HG02884 (cell line): ENCODE results near the gene AJAP1.
"Not testable (repeated sequence)": the region's sequence is repeated elsewhere in the genome, so short reads cannot be mapped to it uniquely, and the experiment has no call there.

ENCODE experiments used
- ATAC-seq: cut with Tn5 transposase; IDR thresholded peaks from one replicate; pipeline ENCODE4 v1.9.1; 2021; ENCODE audit warnings: mild to moderate bottlenecking, moderate library complexity; ENCODE audit not compliant: unreplicated experiment

The AJAP1 gene, protein sequence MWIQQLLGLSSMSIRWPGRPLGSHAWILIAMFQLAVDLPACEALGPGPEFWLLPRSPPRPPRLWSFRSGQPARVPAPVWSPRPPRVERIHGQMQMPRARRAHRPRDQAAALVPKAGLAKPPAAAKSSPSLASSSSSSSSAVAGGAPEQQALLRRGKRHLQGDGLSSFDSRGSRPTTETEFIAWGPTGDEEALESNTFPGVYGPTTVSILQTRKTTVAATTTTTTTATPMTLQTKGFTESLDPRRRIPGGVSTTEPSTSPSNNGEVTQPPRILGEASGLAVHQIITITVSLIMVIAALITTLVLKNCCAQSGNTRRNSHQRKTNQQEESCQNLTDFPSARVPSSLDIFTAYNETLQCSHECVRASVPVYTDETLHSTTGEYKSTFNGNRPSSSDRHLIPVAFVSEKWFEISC

DNA sequence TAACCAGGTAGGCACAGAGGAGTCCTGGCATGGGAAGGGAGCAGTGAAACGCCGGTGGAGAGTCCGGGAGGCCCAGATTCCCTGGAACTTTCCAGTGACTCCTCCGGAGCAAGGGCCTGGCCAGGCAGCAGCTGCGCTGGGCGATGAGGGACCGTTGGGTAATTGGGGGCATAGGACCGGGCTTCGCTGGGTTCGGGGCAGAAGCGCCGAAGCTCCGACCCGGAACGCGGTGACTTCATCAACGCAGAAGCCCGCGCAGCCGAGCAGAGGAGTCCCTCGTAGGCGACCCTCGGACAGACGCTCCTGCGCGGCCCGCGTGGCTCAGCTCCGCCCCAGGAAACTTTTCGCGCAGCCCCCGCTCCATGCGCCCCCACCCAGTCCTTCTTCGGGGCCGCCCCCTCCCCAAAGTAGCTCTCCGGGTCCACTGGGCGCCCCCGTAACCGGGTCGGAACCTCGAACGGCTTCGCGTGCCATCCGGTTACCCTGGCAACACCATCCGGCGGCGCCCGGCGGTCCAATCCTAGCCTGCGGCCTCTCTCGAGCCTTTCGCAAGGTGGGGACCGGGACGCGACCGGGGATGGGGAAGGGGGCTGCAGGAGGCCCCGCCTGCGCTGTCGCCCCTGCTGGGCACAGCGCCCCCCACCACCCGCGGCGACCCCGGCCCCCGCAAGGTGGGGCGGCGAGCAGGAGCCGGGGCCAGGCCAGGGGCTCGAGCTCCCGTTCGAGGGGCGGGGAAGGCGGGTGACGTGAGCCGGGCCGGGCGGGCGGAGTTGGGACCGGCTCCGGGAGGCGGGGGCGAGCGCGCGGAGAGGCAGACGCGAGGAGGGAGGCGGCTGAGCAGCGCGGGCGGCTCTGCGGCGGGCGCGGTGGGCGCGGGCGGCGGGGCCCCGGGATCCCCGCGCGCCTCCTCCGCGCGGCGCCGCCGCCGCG lies at the start of gene AJAP1:
AJAP1 (plus strand) TSS at position 814 of the 930 bp plus-strand sequence. CDS start 817 bp downstream, outside the sequence.
- ATAC-seq, result no peak

DNA sequence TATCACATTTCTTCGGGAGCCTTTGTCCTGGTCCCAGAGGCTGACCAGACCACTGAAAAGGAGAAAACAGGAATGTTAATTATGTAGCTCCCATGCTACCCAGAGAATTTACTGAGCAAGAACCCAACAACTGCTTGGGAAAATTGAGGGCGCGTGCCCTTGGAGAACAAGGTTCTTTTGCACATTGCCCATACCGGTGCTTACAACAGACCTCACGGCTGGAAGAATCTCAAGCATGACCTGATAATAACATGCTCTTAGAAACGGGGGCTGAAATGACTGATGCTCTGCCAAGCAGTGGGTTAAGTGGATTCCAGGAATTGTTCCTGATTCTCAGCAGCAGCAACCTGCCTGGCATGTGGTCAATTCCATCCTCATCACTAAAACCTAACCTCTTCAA lies 49.3 kb upstream of the AJAP1 start:
- ATAC-seq, result no peak

DNA sequence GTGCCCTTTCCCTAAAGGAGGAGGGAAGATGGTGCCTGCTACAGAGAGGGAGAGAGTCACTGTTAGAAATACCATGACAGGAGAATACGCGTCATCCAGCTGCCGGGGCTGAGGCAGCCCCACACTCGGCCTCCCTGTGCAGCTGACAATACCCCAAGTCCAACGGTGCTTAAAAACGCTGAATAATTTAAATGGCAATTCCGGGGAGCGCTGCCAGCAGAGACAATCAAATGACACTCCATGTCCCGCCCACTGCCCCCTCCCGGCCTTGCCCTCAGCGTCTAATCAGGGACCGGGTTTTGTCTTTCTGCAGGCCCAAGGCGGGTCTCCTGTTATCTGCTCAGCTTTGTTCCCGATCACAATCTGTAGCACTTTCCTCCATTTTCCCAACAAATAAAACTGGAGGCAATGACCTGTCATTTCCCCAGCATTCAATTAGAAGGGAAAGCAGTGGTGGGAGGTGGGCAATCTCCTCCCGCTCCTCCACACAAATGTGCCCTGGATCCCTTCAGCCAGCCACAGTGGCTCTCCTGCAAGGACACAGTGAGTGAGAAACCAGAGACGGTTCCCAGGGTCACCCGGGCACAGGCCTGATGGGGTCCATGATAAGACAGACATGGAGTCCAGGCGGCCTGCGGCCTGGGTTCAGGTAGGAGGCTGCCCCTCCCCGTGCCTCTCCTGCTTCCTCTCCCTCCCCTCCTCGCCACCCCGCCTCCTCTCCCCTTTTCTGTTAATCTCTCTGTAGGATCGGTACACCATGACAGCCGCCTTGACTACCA lies 42.7 kb upstream of the AJAP1 start:
- ATAC-seq, result no peak

DNA sequence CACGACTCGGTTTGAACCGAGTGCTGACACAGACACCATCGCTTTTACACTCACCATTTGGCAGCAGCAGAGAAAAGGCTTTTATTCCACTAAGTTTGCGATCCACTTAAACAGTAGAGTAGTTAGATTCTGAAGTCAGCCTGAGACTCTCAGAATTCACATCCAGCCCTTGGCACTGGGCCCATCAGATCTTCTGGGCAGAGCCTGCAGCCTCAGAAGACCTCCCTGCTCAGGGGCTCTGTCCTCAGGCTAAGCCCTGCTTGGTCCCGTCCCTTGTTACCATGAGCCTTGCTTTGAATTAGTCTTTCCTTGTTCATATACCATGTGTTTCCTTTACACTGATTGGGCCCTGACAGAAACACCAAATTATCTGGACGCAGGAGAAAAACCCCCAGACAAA lies 41.4 kb upstream of the AJAP1 start:
- ATAC-seq, result no peak

DNA sequence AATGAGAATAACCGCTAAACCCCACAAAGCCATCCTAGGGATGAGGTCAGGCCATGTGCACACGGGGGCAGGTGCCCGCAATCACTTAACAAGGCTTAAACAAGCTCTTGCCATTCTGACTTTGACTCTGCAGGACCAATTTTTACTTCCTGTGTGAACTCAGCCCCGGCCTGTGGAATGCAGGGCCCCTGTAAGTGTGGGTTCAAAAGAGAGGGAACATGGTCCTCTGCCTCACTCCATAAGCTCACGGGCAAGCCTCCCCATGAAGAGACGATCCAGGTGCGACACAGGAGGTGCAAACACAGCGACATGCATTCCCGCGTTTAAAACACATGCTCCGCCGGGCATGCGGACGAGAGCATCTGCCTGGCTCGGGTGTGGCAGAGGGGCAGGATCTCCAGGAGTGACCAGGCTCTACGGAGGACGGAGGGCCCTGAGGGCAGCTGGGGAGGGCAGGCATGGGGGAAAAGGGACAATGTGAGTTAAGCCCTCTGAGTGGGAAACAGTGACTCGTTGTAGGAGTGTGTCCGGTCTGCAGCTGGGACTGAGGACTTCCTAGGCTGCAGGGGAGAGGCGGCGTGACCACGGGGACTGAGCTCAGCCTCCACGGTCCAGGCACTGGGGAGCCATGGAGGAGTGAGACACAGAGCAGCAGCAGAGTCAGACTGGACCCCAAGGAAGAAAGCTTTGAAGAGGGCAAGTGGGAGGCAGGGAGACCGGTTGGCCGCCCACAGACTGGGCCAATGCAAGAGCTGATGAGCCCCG lies 40.6 kb upstream of the AJAP1 start:
- no peak for ATAC-seq

DNA sequence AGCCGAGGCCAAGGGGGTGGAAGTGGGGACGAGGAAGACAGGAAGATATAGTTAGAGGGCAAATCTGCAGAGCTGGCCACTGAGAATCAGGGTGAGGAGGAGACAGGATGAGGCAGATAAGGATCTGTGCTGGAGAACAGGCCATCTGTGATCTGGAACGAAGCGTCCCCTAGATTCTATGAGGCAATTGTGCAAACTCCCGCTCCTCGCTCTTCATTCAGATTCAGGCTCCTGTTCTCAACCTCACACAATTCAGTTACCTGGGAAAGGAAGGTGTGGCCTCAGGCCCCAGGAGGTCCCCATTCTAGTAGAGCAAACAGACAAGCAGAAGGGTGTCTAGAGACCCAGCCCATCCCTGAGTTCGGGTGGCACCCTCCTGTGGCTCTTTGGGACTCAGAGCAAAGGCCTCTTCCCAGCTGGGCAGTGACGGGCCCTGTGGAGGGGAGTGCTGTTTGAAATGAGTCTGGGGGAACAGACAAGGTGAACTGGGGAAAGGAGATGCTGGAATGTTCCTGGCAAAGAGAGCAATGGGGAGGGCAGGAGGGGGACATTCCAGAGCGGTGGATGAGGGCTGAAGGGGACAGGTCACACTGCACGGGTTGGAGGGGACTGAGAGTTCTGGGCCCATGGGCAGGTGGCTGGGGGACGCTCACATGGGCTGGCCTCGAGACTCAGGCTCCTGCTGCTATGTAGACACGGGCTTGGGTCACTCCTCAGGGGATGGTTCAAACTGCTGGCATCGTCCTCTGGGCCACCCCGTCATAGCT lies 39.9 kb upstream of the AJAP1 start:
- ATAC-seq, result no peak

DNA sequence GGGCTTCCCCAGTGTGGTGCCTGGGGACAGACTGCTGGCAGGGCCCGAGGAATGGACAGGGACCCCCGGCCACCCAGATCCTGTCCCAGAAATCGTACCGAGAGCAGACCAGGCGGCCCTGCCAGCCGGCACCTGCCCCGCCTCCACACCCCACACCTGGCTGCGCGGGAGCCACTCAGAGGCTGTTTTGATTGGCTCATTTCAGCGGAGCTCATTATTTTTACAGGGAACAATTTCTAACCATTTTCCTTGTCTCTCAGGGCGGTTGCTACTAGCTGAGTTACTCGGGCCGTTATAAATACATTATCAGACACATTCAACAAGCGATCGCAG lies 39.3 kb upstream of the AJAP1 start:
- ATAC-seq, result no peak

DNA sequence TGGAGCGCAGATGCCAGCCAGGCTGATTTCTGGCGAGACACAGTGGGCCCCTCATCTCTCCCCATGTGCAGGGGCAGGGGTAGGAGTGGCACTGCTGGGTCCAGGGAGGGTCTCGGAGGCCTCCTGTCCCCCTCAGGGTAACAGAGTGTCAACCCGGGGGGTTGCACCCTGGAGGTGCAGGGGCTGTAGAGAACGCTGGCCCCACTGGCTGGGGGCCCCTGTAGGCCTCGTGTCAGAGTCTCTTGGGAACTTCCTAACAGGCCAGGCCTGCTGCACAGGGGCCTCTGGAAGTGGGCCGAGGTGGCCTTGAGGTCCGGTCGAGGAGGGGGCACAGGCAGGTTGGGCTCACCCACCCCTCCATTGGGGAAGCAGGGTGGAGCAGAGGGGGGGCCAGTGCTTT lies 38.9 kb upstream of the AJAP1 start:
- no peak for ATAC-seq

DNA sequence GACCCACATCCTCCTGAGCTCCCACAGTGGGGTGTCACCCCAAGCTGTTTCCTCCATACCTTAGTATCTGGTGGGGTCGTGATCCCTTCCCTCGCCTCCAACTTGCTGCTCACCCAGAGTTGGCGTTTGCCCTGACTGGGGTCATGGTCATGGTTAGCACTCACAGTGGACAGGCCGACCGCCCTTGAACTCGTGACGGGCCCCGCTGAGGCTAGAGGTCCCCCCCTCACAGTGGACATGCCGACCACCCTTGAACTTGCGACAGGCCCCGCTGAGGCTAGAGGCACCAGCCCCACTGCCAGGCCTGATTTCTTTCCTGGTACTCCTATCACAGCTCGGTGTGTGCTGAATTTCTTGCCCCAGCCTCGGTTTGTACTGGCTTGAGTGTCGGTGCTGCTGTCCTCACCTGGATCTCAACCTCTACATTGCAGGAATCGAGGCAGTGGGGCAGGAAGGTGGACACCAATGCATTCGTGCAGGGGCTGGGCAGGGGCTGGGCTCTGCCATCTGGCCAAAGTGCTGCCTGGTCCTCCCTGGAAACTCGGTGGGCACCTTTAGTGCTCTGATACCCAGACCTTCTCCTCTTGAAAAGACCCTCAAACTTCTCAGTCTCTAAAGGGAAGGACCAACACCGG lies 37.5 kb upstream of the AJAP1 start:
- ATAC-seq, result no peak

DNA sequence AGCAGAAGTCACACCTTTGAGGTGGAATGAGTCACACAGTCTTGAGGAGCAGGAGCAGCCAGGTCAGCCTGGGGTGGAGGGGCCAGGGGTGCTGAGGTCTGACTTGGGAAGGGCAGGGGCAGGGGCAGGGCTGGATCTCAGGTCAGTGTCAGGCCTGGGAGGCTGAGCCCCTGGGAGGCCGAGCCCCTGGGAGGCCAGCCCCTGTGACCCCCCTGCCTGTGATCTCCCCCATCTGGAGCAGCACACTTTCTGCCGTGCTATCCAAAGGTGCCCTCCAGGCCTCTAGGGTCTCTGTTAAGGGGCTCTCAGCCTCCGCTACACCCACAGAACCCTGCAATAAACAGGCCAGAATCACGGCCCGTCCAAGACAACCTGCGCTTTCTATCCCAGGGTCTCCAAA lies 36.9 kb upstream of the AJAP1 start:
- no peak for ATAC-seq

DNA sequence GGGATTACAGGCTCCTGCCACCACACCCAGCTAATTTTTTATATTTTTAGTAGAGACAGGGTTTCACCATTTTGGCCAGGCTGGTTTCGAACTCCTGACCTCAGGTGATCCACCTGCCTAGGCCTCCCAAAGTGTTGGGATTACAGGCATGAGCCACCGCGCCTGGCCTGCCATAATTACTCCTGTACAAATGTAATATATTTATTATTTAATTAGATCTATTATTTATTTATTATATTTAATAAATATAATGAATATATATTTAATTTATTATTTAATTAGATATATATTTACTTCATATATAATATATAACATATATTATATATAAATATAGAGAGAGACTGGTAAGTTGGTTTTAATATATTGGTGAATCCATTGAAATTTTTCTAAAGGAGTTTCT lies 35.6 kb upstream of the AJAP1 start:
- not testable (repeated sequence) for ATAC-seq

DNA sequence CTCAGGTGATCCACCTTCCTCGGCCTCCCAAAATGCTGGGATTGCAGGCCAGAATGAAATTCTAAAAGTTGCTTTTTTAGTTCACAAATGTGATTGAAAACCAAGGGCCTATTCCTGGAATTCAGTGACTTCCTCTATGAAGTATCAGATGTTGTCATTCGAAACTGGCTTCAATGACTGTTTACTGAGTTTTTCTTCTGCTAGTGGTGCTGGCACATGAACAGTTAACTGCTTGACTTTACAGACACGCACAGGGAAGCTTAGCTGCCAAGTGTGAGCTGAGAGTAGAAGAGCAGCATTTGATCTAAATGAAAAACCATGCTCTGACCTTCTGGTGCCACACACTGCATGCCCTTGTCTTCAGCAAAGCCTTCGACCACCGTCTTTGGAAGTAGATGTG lies 32.8 kb upstream of the AJAP1 start:
- ATAC-seq, result no peak

DNA sequence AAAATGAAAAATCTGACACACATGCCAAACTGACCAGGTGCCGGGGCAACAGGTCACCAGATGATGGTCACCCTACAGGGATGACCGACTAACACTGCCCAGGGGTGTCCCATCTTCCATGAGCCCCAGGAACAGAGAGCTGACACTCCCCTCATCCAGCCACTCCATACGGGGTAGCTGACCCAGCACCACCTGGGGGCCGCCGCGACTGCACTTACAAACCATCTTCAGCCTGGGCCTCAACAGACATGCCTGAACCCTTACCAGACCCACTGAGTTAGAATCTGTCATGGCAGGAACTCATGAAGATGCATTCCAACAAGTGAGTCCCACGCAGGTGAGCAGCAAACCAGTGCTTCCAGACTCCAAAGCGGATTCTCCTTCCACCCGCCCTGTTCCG lies 31.6 kb upstream of the AJAP1 start:
- ATAC-seq, result no peak

DNA sequence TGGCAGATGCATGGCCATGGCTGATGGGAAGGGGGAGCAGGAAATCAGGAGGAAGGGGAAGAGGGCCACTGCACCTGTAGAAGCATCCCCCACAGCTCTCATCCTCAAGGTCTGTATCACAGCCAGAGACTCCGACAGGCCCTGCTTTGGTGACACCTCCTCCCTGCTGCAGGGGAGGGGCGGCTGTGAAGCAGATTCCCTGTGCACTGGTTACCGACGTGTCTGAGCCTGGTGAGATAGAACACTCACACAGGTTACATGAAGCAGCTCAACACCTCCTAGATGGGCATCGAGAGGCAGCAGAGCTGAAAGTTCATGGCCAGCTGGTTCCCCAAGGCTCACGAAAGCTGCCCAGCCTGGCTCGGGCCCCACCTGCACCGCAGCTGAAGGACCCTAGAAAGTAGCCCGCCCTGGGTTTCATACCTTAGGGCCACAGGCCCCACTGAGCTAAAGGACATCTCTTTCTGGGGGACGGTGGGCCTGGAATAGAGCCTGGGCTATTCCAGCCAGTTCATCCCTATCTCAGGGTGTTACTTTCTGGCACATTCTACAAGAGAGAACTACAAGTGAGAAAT lies 30.2 kb upstream of the AJAP1 start:
- no peak for ATAC-seq

DNA sequence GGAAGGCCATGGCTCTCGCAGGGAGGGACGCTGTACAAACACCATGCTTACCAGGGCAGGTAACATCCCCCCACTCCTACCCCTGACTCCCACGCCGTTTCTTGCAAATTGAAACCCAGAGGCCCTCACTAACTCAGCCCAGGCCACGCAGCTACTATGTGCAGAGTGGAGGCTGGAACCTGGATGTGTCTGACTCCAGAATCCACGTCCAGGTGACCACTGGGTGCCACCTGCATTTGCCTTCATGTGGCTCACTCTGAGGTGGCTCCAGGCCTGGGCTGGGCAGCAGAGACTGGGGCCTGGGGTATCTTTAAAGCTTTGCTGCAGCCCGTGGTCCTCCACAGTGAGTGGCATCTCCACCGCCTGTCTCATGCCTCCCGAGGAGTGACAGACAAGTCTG lies 29.6 kb upstream of the AJAP1 start:
- ATAC-seq, result no peak

DNA sequence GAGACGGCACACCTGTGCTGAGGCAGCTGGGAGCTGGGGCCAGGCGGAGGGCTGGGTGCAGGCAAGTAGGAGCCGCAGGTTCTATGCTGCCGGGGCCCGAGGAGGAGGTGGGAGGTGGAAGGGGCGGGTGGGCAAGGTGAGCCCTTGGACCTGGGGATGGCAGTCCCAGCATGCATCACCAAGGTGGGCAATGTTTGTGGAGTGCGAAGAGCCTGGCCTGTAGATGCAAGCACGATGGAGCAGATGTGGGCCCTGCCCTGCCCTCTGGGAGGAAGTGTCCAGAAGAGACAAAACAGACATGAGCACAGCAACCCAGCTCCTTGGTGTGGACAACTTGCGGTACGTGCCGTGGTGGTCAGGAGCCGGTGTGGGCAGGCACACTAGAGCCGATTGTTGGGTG lies 28.3 kb upstream of the AJAP1 start:
- no peak for ATAC-seq

DNA sequence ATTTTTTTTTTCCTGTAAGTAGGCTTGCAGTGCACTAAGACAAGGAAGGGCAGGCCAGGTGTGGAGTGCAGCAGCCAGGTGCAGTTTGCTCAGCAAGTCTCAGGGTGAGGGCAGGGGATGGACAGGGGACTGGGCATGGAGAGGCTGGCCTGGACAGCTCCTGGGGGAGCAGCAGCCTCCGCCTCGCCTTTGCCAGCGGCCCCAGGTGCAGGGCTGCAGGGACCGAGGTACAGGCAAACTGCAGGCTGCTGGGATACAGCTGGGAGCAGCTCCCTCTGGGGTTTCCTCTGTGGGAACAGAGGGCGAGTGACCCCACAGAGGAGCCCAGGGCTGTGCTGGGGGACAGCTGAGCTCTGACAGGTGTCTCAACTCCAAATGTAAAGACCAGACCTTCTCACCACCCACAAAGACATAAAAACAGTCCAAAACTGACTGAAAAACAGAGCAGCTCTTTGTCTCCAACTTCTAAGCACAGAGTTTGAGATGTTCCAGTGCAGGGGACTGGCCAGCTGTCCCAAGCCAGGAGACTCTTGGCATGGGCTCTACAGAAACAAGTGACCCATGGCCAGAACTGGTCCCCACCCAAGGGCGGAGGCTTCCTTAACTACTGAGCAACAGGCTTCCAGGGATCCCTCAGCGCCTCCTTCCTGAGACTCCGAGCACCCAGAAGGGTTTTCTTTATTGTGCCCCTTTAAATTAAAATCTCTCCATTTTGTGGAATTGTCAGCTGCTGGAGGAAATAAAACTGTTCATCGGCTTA lies 27.7 kb upstream of the AJAP1 start:
- no peak for ATAC-seq

DNA sequence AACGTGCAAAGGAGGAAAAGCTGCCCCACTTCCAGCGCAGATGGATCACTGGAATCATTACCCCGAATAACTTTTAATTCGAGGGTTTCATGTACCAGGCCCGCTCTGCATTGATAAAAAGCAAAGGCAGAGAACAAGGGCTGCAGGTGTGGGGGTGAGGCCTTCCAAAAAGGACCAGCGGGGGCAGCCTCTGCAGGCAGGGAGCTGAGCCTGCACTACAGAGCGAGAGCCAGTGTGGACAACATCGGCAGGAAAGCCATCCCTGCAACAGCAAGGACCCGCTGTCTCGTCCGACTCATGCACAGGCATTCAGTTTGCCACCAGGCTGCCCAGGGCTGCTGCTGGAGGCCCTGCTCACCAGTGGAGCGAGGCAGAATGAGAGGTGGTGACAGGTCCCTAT lies 27.1 kb upstream of the AJAP1 start:
- no peak for ATAC-seq
